NT2/D1 (cell line): ENCODE measurements around the gene SOSTDC1.

Source experiments
- SUZ12 ChIP-seq: IDR thresholded peaks from 2 replicates; pipeline ENCODE4 v1.6.1; 2011; ENCODE audit not compliant: insufficient read length, insufficient read depth; ENCODE audit errors: extremely low read depth
- YY1 ChIP-seq: IDR thresholded peaks from 2 replicates; pipeline ENCODE4 v1.6.1; 2011; ENCODE audit not compliant: insufficient read length, insufficient read depth

GRCh38 chr7:16502303-16502702, 36.8 kb upstream of the SOSTDC1 start:
- TF ChIP-seq YY1 (no peak), SUZ12 (no peak)
